IPS-18a (cell line): ENCODE measurements around the gene ZNF397.

Source experiments
- H3K27ac ChIP-seq: one replicate; pipeline ENCODE4 v1.5.1; 2013; ENCODE audit warnings: low read length
- H3K27me3 ChIP-seq: one replicate; pipeline ENCODE4 v1.6.1; 2013; ENCODE audit warnings: mild to moderate bottlenecking, low read length; ENCODE audit not compliant: control insufficient read depth, insufficient read depth
- H3K36me3 ChIP-seq: one replicate; pipeline ENCODE4 v1.6.1; 2013; ENCODE audit warnings: low read depth, low read length; ENCODE audit not compliant: control insufficient read depth
- H3K4me1 ChIP-seq: one replicate; pipeline ENCODE4 v1.6.1; 2013; ENCODE audit warnings: low read depth, low read length; ENCODE audit not compliant: control insufficient read depth
- H3K4me3 ChIP-seq: one replicate; pipeline ENCODE4 v1.5.1; 2013; ENCODE audit warnings: low read length
- H3K9ac ChIP-seq: one replicate; pipeline ENCODE4 v1.6.1; 2013; ENCODE audit warnings: mild to moderate bottlenecking, low read length, moderate library complexity
- H3K9me3 ChIP-seq: one replicate; pipeline ENCODE4 v1.6.1; 2013; ENCODE audit warnings: low read depth, low read length; ENCODE audit not compliant: control insufficient read depth

Gene ZNF397

GRCh38 chr18:35306588-35307250, 65.9 kb downstream of the ZNF397 start:
- Histone ChIP-seq H3K27me3 (no peaks in the 10 kb centered on the region), H3K36me3 (peaks cover 20% of the 10 kb centered on the region), H3K9me3 (peaks cover 42% of the 10 kb centered on the region), H3K27ac (no peak overlapping the region), H3K9ac (no peak overlapping the region), H3K4me1 (no peaks in the 10 kb centered on the region), H3K4me3 (no peak overlapping the region)
